Measurements from ENCODE around the gene FAIM2. TPM values are rescaled to one million over a fixed set of nuclear protein-coding genes. Genes with fewer than 3 reads are reported as not detected.
A peak's percentile ranks its signal among the peaks of the same experiment; 100 is the strongest.

FAIM2 gene
- total and polyA plus RNA-seq, 3 experiments from 2014 or later = 0.39 to 0.72 (median 0.44) TPM

DNA sequence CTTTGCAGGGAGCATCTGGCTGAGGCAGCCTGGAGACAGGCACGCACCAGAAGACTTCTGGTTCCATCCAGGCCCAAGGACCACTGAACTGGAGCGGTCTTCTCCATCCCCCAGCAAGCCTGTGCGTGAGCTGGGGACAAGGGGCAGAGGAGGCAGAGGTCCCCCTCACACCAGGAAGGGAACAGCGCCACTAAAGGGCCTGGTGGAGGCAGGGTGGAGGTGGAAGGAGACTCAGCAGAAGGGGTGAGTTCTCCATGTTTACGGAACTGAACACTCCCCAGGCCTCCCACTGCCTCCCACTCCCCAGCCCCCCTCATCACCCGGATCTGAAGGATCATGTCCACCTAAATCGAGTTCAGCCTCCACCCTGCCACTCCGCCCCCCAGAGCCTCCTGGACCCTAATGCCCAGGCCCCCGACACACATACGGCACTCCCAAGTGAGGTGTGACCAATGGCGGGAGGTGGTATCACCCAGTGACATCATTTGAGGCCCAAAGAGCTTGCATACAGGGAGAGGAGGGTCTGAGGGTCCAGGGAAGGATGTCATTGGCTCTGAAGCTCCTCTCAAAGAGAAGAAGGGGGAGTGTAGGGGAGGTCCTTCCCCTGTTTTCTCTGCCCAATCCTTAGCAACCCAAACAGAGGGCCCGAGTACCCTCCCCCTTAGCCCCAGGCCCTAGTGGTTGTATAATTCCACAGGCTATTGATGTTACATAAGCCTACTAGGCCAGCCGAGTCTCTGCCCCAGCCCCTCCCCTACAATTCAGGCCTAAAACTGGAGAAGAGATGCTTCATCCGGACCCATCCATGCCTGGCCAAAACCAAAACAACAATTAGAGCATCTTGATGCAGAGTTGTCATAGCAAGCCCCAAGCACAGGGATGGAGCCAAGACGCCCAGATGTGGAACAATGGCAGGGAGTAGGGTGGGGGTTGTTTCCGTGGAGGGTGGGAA is 1.0 kb downstream of the FAIM2 start:
- H3K27me3 Mint-ChIP-seq = peaks cover 4 to 27% of the 10 kb centered on the region in 2 donors
- DNase-seq = no peak
- H3K36me3 Mint-ChIP-seq = peaks cover 0 to 5% (median 0%) of the 10 kb centered on the region in 3 donors
- H3K27ac Mint-ChIP-seq = peak overlapping the region in 2 of 8 donors; percentile 54 to 77
- CTCF ChIA-PET = interaction anchor here (2.1 kb wide), 1 partner anchor 43 kb away, joined by 6 read pairs; no protein-coding TSS in a partner anchor
- Histone ChIP-seq H3K4me1 (ENCODE audit: insufficient read depth, low read length) (no peaks in the 10 kb centered on the region), H3K36me3 (ENCODE audit: insufficient read depth, low read length) (no peaks in the 10 kb centered on the region), H3K4me3 (ENCODE audit: low read length) (no peak overlapping the region), H3K27ac (ENCODE audit: low read depth, low read length) (no peak overlapping the region), H3K9me3 (ENCODE audit: low read length) (no peaks in the 10 kb centered on the region), H3K27me3 (ENCODE audit: insufficient read depth, low read length, poor library complexity, severe bottlenecking) (no peaks in the 10 kb centered on the region)
- peaks cover 8 to 16% (median 9%) of the 10 kb centered on the region in 3 donors for H3K4me1 Mint-ChIP-seq
- peak overlapping the region in 5 of 7 donors; percentile 37 to 74 (median 67) for H3K4me3 Mint-ChIP-seq
- POLR2A ChIA-PET = no interaction called here
- no peaks in the 10 kb centered on the region for H3K9me3 Mint-ChIP-seq

DNA sequence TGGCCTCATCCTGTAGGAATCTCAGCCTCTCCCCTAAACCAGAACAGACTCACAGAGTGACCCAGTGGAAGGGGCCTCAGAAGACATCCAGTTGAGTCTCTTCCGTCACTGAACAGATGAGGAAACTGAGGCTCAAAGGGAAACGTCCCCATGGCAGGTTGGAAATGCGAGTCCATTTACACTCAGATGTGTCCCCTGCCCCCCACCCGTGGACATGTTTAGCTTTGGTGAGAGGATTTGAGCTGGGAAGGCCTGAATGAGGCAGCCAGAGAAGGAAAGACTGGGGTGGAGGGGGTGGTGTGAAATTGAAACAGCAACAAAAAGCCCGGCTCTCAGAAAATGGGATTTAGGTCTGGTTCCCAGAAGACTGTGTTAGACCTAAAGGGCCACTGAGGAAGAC is 1.7 kb downstream of the FAIM2 start:
- DNase-seq = no peak
- ChIA-PET POLR2A (no interaction called here), CTCF (interaction anchor here (1.6 to 2.1 kb wide), 2 partner anchors 44 to 65 kb away, joined by 4 to 6 read pairs; no protein-coding TSS in a partner anchor)
- Mint-ChIP-seq H3K27ac (peak overlapping the region in 1 of 8 donors; percentile 54), H3K27me3 (peaks cover 4 to 25% of the 10 kb centered on the region in 2 donors), H3K4me3 (peak overlapping the region in 1 of 7 donors; percentile 75), H3K36me3 (peaks cover 0 to 5% (median 0%) of the 10 kb centered on the region in 3 donors), H3K4me1 (peaks cover 8 to 16% (median 9%) of the 10 kb centered on the region in 3 donors), H3K9me3 (no peaks in the 10 kb centered on the region)
- no peaks in the 10 kb centered on the region for H3K9me3 ChIP-seq (ENCODE audit: low read length)
- no peak overlapping the region for H3K4me3 ChIP-seq (ENCODE audit: low read length)
- no peak overlapping the region for H3K27ac ChIP-seq (ENCODE audit: low read depth, low read length)
- no peaks in the 10 kb centered on the region for H3K27me3 ChIP-seq (ENCODE audit: insufficient read depth, low read length, poor library complexity, severe bottlenecking)
- H3K4me1 ChIP-seq (ENCODE audit: insufficient read depth, low read length) = no peaks in the 10 kb centered on the region
- H3K36me3 ChIP-seq (ENCODE audit: insufficient read depth, low read length) = no peaks in the 10 kb centered on the region

DNA sequence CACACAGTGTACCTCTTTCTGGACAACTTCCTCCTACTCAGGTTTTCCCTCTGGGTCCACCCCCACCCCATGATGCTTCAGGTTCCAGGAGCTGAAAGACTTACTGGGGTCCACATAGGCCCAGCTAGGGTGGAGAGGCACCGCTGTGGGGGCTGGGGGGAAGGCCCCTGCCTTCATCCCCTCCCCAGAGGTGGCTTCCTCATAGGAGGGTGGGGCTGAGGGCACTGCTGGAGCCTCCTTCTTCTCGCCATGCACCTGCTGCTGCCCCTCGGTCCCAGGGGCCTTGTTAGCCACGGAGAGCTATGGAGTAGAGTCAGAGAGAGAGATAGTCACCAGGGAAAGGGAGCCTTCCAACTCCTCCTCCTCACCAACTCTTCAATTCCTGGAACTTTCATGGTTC is 2.7 kb downstream of the FAIM2 start:
- Histone ChIP-seq H3K4me3 (ENCODE audit: low read length) (no peak overlapping the region), H3K4me1 (ENCODE audit: insufficient read depth, low read length) (no peaks in the 10 kb centered on the region), H3K27ac (ENCODE audit: low read depth, low read length) (no peak overlapping the region), H3K9me3 (ENCODE audit: low read length) (no peaks in the 10 kb centered on the region), H3K36me3 (ENCODE audit: insufficient read depth, low read length) (no peaks in the 10 kb centered on the region), H3K27me3 (ENCODE audit: insufficient read depth, low read length, poor library complexity, severe bottlenecking) (no peaks in the 10 kb centered on the region)
- no peak for DNase-seq
- peak overlapping the region in 1 of 8 donors; percentile 25 for H3K27ac Mint-ChIP-seq
- H3K9me3 Mint-ChIP-seq = no peaks in the 10 kb centered on the region
- peaks cover 0 to 2% (median 0%) of the 10 kb centered on the region in 3 donors for H3K36me3 Mint-ChIP-seq
- peaks cover 7 to 26% of the 10 kb centered on the region in 2 donors for H3K27me3 Mint-ChIP-seq
- POLR2A ChIA-PET = interaction anchor here (0.5 kb wide), 1 partner anchor 322 kb away, joined by 3 read pairs; no protein-coding TSS in a partner anchor
- CTCF ChIA-PET = interaction anchor here (0.6 to 2.1 kb wide), 3 partner anchors 45 to 160 kb away, joined by 3 to 6 read pairs (median 4); partner anchors contain the start of gene TMBIM6
- peaks cover 8 to 16% (median 9%) of the 10 kb centered on the region in 3 donors for H3K4me1 Mint-ChIP-seq
- peak overlapping the region in 1 of 7 donors; percentile 57 for H3K4me3 Mint-ChIP-seq

GRCh38 chr12:49900371-49900770 is 3.3 kb downstream of the FAIM2 start:
- POLR2A ChIA-PET = no interaction called here

DNA sequence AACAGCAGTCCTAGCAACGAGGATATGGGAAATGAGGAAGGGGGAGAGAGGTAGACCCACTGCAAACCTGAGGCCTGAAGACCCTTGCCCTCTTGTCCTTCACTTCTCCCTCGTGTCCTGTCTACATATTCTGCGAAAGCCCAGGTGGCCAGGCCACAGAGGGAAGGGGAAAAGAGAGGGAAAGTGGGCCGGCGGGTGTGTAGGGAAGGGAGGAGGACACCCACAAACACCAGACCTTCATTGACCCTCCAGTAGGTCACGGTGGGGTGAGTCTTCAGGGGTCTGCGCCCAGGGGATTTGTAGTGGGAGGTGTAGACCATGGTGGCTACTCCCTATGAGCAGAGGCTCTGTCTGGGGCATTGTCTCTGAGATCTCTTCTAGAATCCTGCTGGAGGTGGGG is 3.8 kb downstream of the FAIM2 start:
- H3K4me1 Mint-ChIP-seq = peaks cover 8 to 16% (median 9%) of the 10 kb centered on the region in 3 donors
- POLR2A ChIA-PET = no interaction called here

More at GRCh38 chr12:49900371-49900770, 3.3 kb downstream of the FAIM2 start:
- Histone ChIP-seq H3K4me1 (ENCODE audit: insufficient read depth, low read length) (no peaks in the 10 kb centered on the region), H3K36me3 (ENCODE audit: insufficient read depth, low read length) (no peaks in the 10 kb centered on the region), H3K9me3 (ENCODE audit: low read length) (no peaks in the 10 kb centered on the region), H3K4me3 (ENCODE audit: low read length) (no peak overlapping the region), H3K27ac (ENCODE audit: low read depth, low read length) (no peak overlapping the region), H3K27me3 (ENCODE audit: insufficient read depth, low read length, poor library complexity, severe bottlenecking) (no peaks in the 10 kb centered on the region)
- Mint-ChIP-seq H3K4me1 (peaks cover 8 to 16% (median 9%) of the 10 kb centered on the region in 3 donors), H3K9me3 (no peaks in the 10 kb centered on the region), H3K4me3 (no peak overlapping the region), H3K27ac (no peak overlapping the region), H3K36me3 (no peaks in the 10 kb centered on the region), H3K27me3 (peaks cover 7 to 22% of the 10 kb centered on the region in 2 donors)
- CTCF ChIA-PET = interaction anchor here (1.6 to 2.1 kb wide), 2 partner anchors 45 to 67 kb away, joined by 4 to 6 read pairs; no protein-coding TSS in a partner anchor
- no peak for DNase-seq

GRCh38 chr12:49899286-49899843 is 4.3 kb downstream of the FAIM2 start:
- Mint-ChIP-seq H3K27ac (peak overlapping the region in 1 of 8 donors; percentile 26), H3K4me3 (no peak overlapping the region), H3K27me3 (peaks cover 7 to 15% of the 10 kb centered on the region in 2 donors), H3K9me3 (no peaks in the 10 kb centered on the region), H3K36me3 (no peaks in the 10 kb centered on the region), H3K4me1 (peaks cover 4 to 12% (median 6%) of the 10 kb centered on the region in 3 donors)
- ChIA-PET CTCF (no interaction called here), POLR2A (interaction anchor here (1.1 kb wide), 1 partner anchor 265 kb away, joined by 4 read pairs; no protein-coding TSS in a partner anchor)
- no peak overlapping the region for H3K27ac ChIP-seq (ENCODE audit: low read depth, low read length)
- no peaks in the 10 kb centered on the region for H3K36me3 ChIP-seq (ENCODE audit: insufficient read depth, low read length)
- no peak overlapping the region for H3K4me3 ChIP-seq (ENCODE audit: low read length)
- no peaks in the 10 kb centered on the region for H3K27me3 ChIP-seq (ENCODE audit: insufficient read depth, low read length, poor library complexity, severe bottlenecking)
- DNase-seq = no peak
- no peaks in the 10 kb centered on the region for H3K4me1 ChIP-seq (ENCODE audit: insufficient read depth, low read length)
- no peaks in the 10 kb centered on the region for H3K9me3 ChIP-seq (ENCODE audit: low read length)

More for the DNA sequence above, 3.8 kb downstream of the FAIM2 start:
- H3K27ac ChIP-seq (ENCODE audit: low read depth, low read length) = no peak overlapping the region
- CTCF ChIA-PET = no interaction called here
- no peaks in the 10 kb centered on the region for H3K36me3 Mint-ChIP-seq
- H3K36me3 ChIP-seq (ENCODE audit: insufficient read depth, low read length) = no peaks in the 10 kb centered on the region
- DNase-seq = no peak
- no peaks in the 10 kb centered on the region for H3K9me3 Mint-ChIP-seq
- H3K27me3 Mint-ChIP-seq = peaks cover 7 to 21% of the 10 kb centered on the region in 2 donors
- no peaks in the 10 kb centered on the region for H3K9me3 ChIP-seq (ENCODE audit: low read length)
- H3K4me3 Mint-ChIP-seq = no peak overlapping the region
- H3K27ac Mint-ChIP-seq = no peak overlapping the region
- no peaks in the 10 kb centered on the region for H3K4me1 ChIP-seq (ENCODE audit: insufficient read depth, low read length)
- no peaks in the 10 kb centered on the region for H3K27me3 ChIP-seq (ENCODE audit: insufficient read depth, low read length, poor library complexity, severe bottlenecking)
- H3K4me3 ChIP-seq (ENCODE audit: low read length) = no peak overlapping the region

DNA sequence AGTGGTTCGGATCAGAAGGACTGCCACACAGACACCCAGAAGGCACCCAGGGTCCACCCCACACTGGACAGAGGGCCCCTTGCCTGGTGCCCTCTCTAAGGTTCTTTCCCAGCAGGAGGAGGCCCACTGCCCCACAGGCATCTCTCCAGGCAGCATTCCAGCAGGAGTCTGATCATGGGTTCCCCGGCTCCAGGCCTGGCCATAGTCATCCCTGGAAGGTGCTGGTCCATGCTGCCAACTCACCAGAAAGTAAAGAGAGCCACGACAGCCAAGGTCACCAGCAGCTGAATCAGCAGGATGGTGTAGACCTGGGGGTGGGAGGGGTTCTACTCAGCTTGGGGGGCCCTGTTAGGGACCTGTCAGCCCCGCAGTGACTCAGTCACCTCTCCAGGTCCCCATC is 6.4 kb downstream of the FAIM2 start:
- H3K27me3 Mint-ChIP-seq = peaks cover 10 to 13% of the 10 kb centered on the region in 2 donors
- Histone ChIP-seq H3K27me3 (ENCODE audit: insufficient read depth, low read length, poor library complexity, severe bottlenecking) (no peaks in the 10 kb centered on the region), H3K9me3 (ENCODE audit: low read length) (no peaks in the 10 kb centered on the region), H3K27ac (ENCODE audit: low read depth, low read length) (no peak overlapping the region), H3K4me1 (ENCODE audit: insufficient read depth, low read length) (no peaks in the 10 kb centered on the region), H3K4me3 (ENCODE audit: low read length) (no peak overlapping the region), H3K36me3 (ENCODE audit: insufficient read depth, low read length) (no peaks in the 10 kb centered on the region)
- no peaks in the 10 kb centered on the region for H3K4me1 Mint-ChIP-seq
- no peak for DNase-seq
- ChIA-PET POLR2A (no interaction called here), CTCF (interaction anchor here (0.9 kb wide), 1 partner anchor 11 kb away, joined by 3 read pairs; no protein-coding TSS in a partner anchor)
- no peak overlapping the region for H3K4me3 Mint-ChIP-seq
- H3K9me3 Mint-ChIP-seq = no peaks in the 10 kb centered on the region
- H3K27ac Mint-ChIP-seq = no peak overlapping the region
- H3K36me3 Mint-ChIP-seq = no peaks in the 10 kb centered on the region
